Tibial nerve (tissue), 4 donors: ENCODE measurements around the gene IER3. TPM values are rescaled to one million over a fixed set of nuclear protein-coding genes. Genes with fewer than 3 reads are reported as not detected.
A peak's percentile ranks its signal among the peaks of the same experiment; 100 is the strongest.

ENCODE experiments used
- DNase-seq, 2 donors: peaks; one replicate each; pipeline ENCODE4 v3.0.0-alpha.2; 2019; ENCODE audit warnings: low spot score in 2 of 2
- H3K27ac ChIP-seq, 4 donors: fragments of 200-600 bp; sonication (generic) in 3 of 4; one replicate each; pipeline ENCODE4 v1.5.1; 2017 to 2019; ENCODE audit warnings: mild to moderate bottlenecking in 1 of 4
- H3K27me3 ChIP-seq, 2 donors: fragments of 200-600 bp; sonication (generic) in 1 of 2; one replicate each; pipeline versions ENCODE4 v1.5.1 to v1.6.0; 2017 to 2019
- H3K36me3 ChIP-seq, 3 donors: fragments of 200-600 bp; sonication (generic); one replicate each; pipeline ENCODE4 v1.5.1; 2018 to 2019
- H3K4me1 ChIP-seq, 4 donors: fragments of 200-600 bp; sonication (generic) in 3 of 4; one replicate each; pipeline ENCODE4 v1.5.1; 2017 to 2019
- H3K4me3 ChIP-seq, 4 donors: fragments of 200-600 bp; sonication (generic) in 3 of 4; one replicate each; pipeline ENCODE4 v1.5.1; 2017 to 2019; ENCODE audit warnings: mild to moderate bottlenecking in 1 of 4, moderate library complexity in 1 of 4
- H3K9me3 ChIP-seq, 4 donors: fragments of 200-600 bp; sonication (generic) in 3 of 4; one replicate each; pipeline ENCODE4 v1.5.1; 2017 to 2019
- EP300 ChIP-seq, 2 donors: sonication (generic); formaldehyde crosslinking; IDR thresholded peaks; one replicate each; pipeline ENCODE4 v1.6.1; 2017; ENCODE audit warnings: antibody characterized with exemption in 2 of 2, mild to moderate bottlenecking in 1 of 2
- POLR2A ChIP-seq, 2 donors: fragments of 450-650 bp; IDR thresholded peaks; one replicate each; pipeline ENCODE4 v1.6.1; 2017; ENCODE audit warnings: antibody characterized with exemption in 2 of 2, mild to moderate bottlenecking in 2 of 2, moderate library complexity in 2 of 2
- WGBS, 2 donors: methylation state at CpG; one replicate each; pipeline ENCODE4 v1.1.5; 2018; 5-methylcytosine and 5-hydroxymethylcytosine counted together
- total RNA-seq, 4 donors: library from RNA; depleted of rRNA; stranded (reverse); fragments of >200 nt; gene quantifications; one replicate each; pipeline ENCODE4 v1.1.0, GENCODE V29; 2016
- TF ChIP-seq, protein P1 (sequence below), 5 experiments: fragments of 200-600 bp in 3 of 5; fragments of 450-650 bp in 2 of 5; sonication (generic) in 3 of 5; IDR thresholded peaks; one replicate each; pipeline ENCODE4 v1.5.1; 2016 to 2019; ENCODE audit warnings: antibody characterized with exemption in 5 of 5, mild to moderate bottlenecking in 3 of 5, moderate library complexity in 2 of 5

Gene IER3
- total RNA-seq, 4 donors from 2014 or later: 4.5 to 15.3 (median 8.0) TPM

DNA sequence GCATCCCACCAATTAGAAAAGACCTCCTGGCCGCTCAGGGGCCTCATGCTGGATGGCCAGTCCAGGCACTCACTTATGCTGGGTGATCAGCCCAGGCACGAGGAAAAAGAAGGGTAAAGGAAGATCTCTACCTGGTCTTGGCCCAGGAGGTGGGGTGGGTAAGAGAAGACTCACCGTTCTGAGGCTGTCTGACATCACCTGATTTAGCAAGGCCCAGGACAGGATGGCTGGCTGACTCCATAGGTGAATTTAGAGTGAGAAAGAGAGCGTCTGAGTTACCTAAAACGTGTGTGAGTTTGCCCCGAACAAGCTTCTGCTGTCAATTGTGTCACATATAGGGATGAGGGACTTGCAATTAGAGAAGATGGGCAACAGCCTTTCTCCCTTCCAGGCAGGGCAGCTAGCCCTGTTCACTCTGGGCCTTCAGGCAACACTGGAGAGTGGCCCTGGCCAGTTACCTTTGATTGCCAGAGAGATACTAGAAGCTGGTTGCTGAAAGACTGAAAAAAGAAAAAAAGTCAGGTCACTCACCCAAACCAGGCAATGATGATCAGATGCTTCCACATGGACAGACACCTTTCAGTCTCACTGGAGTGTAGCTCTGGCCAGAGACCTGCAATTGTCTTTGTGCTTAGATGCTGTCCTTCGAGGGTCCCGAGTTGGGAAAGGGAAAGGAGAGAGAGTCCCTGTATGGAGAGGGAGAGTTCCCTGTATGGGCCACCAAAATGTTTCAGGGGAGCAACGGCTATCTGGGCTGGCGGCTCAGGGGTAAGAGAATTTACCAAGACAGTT is 35.7 kb upstream of the IER3 start:
- Histone ChIP-seq H3K9me3 (no peaks in the 10 kb centered on the region), H3K27ac (peak overlapping the region in 3 of 4 donors; percentile 30 to 97 (median 91)), H3K36me3 (no peaks in the 10 kb centered on the region), H3K4me1 (peaks cover 5 to 54% (median 33%) of the 10 kb centered on the region in 4 donors), H3K27me3 (no peaks in the 10 kb centered on the region), H3K4me3 (no peak overlapping the region)
- WGBS, 2 donors: 78 to 87% methylated on average over 10 of the region's 10 CpGs
- TF ChIP-seq, protein P1, sequence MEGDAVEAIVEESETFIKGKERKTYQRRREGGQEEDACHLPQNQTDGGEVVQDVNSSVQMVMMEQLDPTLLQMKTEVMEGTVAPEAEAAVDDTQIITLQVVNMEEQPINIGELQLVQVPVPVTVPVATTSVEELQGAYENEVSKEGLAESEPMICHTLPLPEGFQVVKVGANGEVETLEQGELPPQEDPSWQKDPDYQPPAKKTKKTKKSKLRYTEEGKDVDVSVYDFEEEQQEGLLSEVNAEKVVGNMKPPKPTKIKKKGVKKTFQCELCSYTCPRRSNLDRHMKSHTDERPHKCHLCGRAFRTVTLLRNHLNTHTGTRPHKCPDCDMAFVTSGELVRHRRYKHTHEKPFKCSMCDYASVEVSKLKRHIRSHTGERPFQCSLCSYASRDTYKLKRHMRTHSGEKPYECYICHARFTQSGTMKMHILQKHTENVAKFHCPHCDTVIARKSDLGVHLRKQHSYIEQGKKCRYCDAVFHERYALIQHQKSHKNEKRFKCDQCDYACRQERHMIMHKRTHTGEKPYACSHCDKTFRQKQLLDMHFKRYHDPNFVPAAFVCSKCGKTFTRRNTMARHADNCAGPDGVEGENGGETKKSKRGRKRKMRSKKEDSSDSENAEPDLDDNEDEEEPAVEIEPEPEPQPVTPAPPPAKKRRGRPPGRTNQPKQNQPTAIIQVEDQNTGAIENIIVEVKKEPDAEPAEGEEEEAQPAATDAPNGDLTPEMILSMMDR (IDR thresholded peaks at IDR 0.05): no peak
- TF ChIP-seq POLR2A (IDR thresholded peaks at IDR 0.05): no peak
- DNase-seq: no peak

DNA sequence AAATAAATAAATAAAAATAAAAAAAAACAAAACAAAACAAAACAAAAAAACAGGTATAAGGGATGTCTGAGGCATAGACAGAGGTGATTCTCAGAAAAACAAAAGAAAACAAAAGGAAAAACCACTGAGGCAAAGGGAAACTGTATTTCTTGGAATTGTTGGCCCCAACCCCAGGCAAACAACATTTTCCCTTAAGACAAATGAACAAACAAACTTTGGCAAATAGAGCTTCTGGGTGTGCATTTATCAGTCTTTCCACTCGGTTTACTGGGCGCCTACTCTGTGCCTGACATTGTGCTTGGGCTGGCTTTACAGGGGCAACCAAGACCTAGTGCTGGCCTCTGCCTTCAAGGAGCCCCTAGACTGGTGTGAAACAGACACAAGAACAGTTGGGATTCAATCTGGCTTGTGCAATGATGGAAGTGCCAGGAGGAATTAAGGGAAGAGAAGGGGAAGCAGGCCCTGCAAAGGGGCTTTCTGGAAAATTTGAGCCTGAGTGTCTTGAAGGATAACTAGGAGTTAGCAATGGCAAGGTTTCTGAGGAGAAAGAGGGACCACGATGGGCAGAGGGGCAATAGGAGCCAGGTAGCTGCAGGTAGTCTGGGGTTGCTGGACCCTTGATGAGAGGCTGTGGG is 33.8 kb upstream of the IER3 start:
- no peak overlapping the region for H3K4me3 ChIP-seq
- no peaks in the 10 kb centered on the region for H3K27me3 ChIP-seq
- no peak for DNase-seq
- H3K9me3 ChIP-seq: no peaks in the 10 kb centered on the region
- no peaks in the 10 kb centered on the region for H3K36me3 ChIP-seq
- TF ChIP-seq EP300 (IDR thresholded peaks at IDR 0.05): no peak
- peaks cover 5 to 53% (median 33%) of the 10 kb centered on the region in 4 donors for H3K4me1 ChIP-seq
- peak overlapping the region in 3 of 4 donors; percentile 30 to 97 (median 91) for H3K27ac ChIP-seq
- 62 to 73% methylated on average over 3 of the region's 3 CpGs for WGBS, 2 donors

DNA sequence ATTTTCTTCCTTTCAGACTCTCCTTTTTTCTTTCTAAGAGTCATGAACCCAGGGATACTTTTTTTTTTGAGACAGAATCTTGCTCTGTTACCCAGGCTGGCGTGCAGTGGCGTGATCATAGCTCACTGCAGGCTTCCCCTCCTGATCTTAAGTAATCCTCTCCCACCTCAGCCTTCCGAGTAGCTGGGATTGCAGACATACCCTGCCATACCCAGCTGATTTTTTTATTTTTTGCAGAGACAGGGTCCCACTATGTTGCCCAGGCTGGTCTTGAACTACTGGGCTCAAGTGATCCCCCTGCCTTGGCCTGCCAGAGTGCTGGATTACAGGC is 32.8 kb upstream of the IER3 start:
- TF ChIP-seq POLR2A (IDR thresholded peaks at IDR 0.05) (no peak), EP300 (IDR thresholded peaks at IDR 0.05) (no peak)
- TF ChIP-seq, protein P1 (IDR thresholded peaks at IDR 0.05): no peak
- 91 to 99% methylated on average over 3 of the region's 3 CpGs for WGBS, 2 donors
- no peak overlapping the region for H3K27ac ChIP-seq

DNA sequence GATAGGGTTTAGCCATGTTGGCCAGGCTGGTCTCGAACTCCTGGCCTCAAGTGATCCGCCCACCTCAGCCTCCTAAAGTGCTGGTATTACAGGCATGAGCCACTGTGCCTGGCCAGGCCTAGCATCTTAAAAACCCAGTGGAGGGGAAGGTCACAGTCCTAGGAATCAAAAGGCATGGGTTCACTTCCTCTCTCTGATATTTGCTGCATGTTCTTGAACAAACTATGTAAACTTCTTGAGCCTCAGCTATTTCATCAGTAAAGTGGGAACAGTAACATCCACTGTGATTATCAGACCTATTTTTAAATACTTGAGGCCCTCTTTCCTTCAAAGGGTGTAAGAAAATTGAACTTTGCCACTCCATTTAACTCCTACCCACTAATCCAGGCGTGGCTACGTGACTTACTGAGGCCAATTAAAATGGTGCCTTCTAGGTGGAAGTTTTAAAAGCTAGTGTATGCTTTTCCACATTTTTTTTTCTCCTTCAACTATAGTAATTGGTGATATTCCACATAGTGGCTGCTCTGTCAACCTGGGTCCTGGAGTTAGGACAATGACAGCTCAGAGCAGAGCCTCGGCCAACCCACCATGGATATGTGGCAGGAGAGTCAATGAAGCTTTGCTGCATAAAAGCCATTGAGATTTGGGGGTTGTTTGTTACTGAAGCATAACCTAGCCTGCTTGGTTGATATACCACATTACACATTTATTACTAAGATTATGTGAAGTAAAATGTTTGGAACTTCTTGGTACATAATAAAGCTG is 32.2 kb upstream of the IER3 start:
- WGBS, 2 donors: 95 to 97% methylated on average over 5 of the region's 5 CpGs
- no peaks in the 10 kb centered on the region for H3K36me3 ChIP-seq
- no peak overlapping the region for H3K4me3 ChIP-seq
- H3K27me3 ChIP-seq: no peaks in the 10 kb centered on the region
- H3K9me3 ChIP-seq: no peaks in the 10 kb centered on the region
- peaks cover 5 to 38% (median 23%) of the 10 kb centered on the region in 4 donors for H3K4me1 ChIP-seq
- no peak for DNase-seq
- TF ChIP-seq POLR2A (IDR thresholded peaks at IDR 0.05) (no peak), EP300 (IDR thresholded peaks at IDR 0.05) (no peak)
- TF ChIP-seq, protein P1 (IDR thresholded peaks at IDR 0.05): no peak
- no peak overlapping the region for H3K27ac ChIP-seq

More for the DNA sequence above, 32.8 kb upstream of the IER3 start:
- peaks cover 5 to 43% (median 26%) of the 10 kb centered on the region in 4 donors for H3K4me1 ChIP-seq
- no peaks in the 10 kb centered on the region for H3K36me3 ChIP-seq
- DNase-seq: no peak
- no peaks in the 10 kb centered on the region for H3K27me3 ChIP-seq
- no peak overlapping the region for H3K4me3 ChIP-seq
- H3K9me3 ChIP-seq: no peaks in the 10 kb centered on the region

DNA sequence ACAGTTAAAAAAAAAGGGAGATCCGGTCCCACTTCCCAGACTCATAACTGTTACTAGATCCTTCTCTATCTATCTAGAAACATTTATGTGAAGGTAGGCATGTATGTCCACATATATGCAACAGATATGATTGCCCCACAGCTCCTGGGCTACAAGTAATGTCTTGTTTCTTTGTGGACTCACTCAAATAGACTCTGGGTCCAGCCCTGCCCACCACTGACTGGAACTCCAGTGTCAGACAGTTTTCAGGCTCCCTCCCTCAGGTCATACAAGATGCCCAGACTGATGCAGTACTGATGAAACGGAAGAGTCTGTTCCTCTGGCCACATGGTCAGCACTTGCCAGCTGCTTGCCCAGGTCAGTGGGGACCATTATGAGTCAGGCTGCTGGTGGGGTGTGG is 30.8 kb upstream of the IER3 start:
- H3K36me3 ChIP-seq: no peaks in the 10 kb centered on the region
- no peaks in the 10 kb centered on the region for H3K27me3 ChIP-seq
- H3K9me3 ChIP-seq: no peaks in the 10 kb centered on the region
- H3K4me1 ChIP-seq: peaks cover 0 to 24% (median 13%) of the 10 kb centered on the region in 4 donors
- no peak for DNase-seq
- TF ChIP-seq POLR2A (IDR thresholded peaks at IDR 0.05) (no peak), EP300 (IDR thresholded peaks at IDR 0.05) (no peak)
- TF ChIP-seq, protein P1 (IDR thresholded peaks at IDR 0.05): no peak
- H3K4me3 ChIP-seq: no peak overlapping the region
- no peak overlapping the region for H3K27ac ChIP-seq
- WGBS, 2 donors: 71 to 79% methylated on average over 2 of the region's 2 CpGs
